ENCODE measurements around the gene NWD2. TPM values are rescaled to one million over a fixed set of nuclear protein-coding genes. Genes with fewer than 3 reads are reported as not detected.

NWD2 gene
- total RNA-seq, 2 donors from 2014 or later: 1.1 to 1.6 TPM

DNA sequence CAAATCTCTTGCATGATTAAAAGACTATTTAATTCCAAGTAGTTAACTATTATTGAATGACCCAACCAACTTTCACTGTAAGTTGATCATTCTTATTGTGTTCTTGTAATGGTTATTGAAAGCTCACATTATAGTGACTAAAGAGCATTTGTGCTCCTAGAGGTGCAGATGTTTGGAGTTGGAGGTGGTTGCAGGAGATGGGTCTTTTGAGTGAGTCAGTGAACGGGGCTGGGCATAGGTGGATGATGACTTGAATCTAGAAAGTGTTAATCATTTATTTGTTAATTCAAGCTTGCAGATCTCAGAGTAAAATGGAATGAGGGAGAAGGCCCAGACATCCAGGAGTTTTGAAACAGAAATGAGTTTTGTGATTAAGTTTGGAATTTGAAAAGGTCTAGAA is 13.7 kb downstream of the NWD2 start:
- no peak for ATAC-seq
- DNase-seq: no peak
- intact Hi-C loops (cut with DNase I): no loop called here

DNA sequence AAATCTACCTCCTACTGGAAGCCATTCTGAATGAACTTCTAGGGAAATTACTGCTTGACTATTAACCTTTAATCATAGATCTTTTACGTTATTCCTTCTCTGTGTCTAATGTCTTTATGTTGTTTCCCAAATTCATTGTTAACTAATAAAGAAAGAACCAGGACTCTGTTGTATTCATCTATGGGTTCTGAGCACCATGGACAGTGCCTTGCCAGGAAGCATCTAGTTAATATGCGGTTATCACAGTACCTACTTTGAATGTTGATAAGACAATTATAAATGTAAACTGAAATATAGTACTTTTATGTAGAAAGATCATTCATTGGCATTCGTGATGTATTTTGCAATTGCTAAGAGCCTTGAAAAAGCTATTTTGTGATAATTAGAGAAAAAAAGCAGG is 23.8 kb downstream of the NWD2 start:
- ATAC-seq: no peak
- intact Hi-C loops (cut with DNase I): no loop called here
- no peak for DNase-seq

DNA sequence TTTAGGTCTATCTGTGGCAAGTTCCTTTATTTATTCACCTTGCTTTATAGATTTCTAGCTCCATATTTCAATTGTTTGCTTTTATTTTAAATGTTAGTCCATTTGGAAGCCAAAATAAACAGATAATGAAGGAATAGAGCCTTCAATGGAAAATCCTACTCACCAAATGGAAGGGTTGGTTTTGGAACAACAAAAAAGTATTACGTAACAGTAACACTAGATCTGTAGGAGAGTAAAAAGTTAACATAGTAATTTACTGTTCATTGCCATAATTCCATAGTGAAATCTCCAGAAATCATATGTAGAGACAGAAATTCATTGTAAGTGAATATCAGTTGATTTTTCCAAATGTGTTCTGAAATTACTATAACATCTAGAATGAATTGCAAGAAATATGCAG is 34.6 kb downstream of the NWD2 start:
- DNase-seq (no peak), ATAC-seq (no peak)
- intact Hi-C loops (cut with DNase I): no loop called here

DNA sequence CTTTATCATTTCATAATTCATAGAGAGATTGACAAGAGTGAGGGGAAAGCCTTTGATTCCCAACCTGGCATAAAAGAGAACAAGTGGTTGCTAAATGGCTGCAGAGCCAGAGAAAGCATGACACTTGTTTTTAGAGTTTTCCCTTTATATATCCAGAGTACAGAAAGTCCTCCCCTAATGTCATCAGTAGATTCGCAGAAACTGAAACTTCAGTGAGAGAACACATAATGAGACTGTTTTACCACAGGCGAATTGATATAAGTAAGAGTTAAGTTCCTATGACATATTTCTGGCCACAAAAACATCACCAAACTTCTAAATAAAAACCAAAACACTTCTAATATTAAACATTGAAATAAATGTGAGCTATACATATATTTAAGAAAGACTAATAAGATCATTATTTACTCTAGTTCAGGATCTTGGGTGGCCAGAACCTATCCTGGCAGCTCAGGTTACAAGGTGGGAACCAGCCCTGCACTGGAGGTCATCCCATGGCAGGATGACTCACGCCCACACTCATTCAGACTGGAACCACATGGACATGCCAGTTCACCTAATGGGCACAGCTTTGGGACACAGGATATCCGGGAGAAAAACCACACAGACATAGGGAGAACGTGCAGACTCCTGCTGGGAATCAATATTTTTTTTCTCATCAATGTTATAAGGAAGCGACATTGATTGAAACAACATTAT is 35.5 kb downstream of the NWD2 start:
- DNase-seq (no peak), ATAC-seq (no peak)
- intact Hi-C loops (cut with DNase I): no loop called here

DNA sequence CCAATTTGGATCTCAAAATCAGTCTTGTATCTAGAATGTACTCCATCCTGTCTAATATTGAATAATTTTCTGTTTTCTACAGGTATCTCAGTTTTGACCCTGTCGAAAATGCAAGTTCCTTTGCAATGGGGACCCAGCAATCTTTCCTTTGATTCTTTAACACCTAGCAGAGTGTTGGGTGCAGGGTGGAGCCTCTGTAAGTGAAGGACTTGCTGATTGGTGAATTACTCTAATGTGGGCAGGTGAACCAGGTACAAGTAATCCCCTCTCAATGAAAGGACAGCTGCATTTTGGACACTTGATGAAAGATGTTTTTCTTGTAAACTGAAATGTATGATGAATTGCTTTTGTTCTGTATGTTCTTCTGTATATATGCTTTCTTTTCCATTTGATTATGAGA is 54.9 kb downstream of the NWD2 start:
- no peak for ATAC-seq

DNA sequence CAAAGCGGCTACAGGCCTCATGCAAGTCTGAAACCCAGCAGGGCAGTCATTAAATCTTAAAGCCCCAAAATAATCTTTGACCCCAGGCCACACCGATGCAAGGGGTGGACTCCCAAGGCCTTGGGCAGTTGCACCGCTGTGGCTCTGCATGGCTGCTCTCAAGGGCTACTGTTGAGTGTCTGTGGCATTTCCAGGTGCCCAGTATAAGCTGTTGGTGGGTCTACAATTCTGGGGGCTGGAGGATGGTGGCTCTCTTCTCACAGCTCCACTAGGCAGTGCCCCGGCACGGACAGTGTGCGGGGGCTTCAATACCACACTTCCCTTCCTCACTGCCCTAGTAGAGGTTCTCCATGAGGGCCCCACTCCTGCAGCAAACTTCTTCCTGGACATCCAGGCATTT is 60.1 kb downstream of the NWD2 start:
- intact Hi-C loops (cut with DNase I): no loop called here
- no peak for ATAC-seq

More for the DNA sequence above, 54.9 kb downstream of the NWD2 start:
- intact Hi-C loops (cut with DNase I): no loop called here
- no peak for DNase-seq

DNA sequence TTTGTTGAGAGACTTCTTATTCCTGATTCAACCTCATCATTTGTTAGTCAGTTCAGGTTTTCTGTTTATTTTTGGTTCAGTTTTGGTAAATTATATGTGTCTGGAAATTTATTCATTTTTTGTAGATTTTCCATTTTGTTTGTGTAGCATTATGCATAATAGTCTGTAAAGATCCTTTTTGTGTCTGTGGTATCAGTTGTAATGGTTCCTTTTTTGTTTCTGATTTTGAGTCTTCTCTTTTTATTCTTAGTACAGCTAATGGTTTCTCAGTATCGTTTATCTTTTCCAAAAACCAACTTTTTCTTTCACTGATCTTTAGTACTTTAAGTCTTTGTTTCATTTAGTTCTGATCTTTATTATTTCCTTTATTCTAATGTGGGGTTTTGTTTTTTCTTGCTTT is 61.4 kb downstream of the NWD2 start:
- DNase-seq (no peak), ATAC-seq (no peak)
- intact Hi-C loops (cut with DNase I): no loop called here

More for the DNA sequence above, 60.1 kb downstream of the NWD2 start:
- DNase-seq: no peak

DNA sequence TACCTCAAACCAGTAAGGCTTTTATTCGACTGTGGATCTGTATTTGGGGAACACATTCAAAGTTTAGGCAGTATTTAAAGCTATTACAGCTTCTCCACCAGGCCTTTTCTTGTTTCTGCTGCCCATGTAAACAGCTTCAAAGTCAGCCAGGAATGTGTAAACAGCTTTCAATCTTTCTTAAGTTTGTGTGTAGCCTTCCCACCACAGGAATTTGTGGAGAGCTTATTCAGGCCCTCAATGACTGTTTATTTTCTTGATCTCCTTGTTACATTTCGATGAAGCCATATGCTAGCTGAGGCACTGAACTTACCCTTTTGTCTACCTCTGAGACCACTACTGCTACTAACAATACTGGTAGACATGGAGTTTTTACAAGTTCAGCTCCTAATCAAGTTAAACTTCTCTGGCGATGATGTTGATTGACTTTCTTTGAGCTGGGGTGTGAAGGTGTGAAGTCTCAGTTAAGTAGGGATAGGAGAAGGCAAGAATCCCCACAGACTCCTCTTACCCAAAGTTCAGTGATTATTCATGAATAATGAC is 72.6 kb downstream of the NWD2 start:
- no peak for DNase-seq
- intact Hi-C loops (cut with DNase I): no loop called here
- no peak for ATAC-seq

DNA sequence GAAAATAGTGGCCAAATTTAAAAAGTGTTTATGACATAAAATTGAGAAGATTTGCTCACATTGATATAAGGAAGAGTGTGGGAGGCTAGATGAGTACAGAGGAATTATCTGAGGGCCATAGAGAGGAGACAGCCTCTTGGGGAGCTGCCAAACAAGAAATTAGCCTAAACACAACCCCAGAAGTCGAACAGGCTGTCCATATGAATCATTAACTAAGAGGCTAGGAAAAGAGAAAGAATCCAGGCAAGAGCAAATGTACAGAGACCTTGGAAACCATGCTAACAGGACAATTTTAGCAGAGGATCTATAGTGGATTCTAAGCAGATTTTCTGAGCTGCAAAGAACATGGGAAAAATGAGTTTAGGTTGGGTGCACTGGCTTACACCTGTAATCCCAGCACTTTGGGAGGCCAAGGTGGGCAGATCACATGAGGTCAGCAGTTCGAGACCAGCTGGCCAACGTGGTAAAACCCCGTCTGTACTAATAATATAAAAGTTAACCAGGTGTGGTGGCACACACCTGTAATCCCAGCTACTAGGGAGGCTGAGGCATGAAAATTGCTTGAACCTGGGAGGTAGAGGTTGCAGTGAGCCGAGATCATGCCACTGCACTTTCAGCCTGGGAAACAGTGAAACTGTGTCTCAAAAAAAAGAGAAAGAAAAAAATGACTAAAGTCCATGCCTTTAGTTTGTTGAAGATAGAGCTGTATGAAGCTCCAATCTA is 76.1 kb downstream of the NWD2 start:
- intact Hi-C loops (cut with DNase I): no loop called here

DNA sequence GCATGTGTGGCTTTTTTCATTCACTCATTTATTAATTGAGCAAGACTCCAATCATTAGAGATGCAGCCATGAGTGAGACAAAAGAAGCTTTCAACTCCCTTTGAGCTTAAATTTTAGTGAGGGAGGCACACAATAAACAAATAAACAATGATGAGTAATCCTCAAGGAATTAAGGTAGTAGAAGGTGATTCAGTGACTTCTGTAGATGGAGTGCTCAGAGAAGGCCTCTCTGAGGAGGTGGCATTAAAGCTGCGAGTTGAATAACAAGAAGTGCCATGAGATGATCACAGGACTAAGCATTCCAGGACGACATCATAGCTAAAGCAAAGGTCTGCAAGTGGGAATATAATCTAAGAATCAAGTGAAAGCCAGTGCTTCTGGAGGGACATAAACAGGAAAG is 77.6 kb downstream of the NWD2 start:
- intact Hi-C loops (cut with DNase I): no loop called here
- ATAC-seq (no peak), DNase-seq (no peak)

More for the DNA sequence above, 76.1 kb downstream of the NWD2 start:
- ATAC-seq (no peak), DNase-seq (no peak)

DNA sequence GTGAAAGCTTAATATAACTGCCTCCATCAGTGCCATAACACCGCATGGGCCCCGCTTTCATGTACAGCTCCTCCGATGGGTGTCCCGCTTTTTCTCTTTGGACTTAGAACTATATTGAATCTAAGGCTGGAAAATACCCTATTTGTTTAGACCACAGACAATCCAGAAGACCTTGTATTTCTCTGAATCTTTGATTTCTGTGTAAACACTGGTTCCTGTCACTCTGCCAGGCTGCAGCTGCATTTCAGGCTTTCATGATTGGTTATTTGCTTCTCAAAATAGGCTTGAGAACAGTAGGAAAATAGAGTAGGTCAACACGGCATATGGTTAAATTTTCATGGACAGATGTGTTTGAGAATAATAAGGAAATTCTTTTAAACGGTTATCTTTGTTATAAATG is 80.0 kb downstream of the NWD2 start:
- DNase-seq: no peak
- ATAC-seq: no peak
- intact Hi-C loops (cut with DNase I): no loop called here

DNA sequence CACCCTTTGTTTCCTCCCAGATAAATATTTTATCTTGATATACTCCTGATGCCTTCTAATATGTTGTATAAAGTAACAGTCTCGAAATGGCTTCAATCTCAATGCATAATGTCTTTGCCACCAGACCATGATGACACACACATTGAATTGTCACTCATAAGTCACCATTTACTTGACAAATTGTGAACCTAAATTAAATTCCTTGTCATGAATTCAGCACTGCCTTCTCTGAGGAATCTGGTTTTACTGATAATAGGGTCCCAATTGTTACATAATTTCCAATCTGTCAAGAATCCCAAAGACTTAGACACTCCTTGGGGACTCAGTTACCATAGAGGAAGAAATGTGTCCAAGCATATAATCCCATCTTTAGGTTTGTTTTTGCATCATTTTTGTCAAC is 82.3 kb downstream of the NWD2 start:
- DNase-seq (no peak), ATAC-seq (no peak)
- intact Hi-C loops (cut with DNase I): no loop called here

DNA sequence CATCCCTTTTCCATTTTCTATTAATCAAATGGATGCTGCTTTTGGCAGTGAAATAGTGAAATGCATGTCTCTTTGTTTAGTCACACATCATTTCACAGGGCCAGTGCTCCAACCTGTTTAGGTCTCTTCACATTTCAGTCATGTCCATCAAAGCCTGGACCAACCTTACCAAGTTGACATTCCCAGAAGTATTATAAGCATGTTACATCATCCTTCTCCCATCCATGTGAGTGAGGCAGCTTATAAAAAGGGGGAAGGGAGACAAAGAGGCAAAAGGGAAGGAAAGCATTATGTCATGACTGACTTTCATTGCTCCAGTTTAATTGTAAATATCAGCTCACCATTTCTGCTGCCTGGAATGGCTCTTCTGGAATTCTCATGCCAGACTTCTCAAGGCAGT is 94.4 kb downstream of the NWD2 start:
- intact Hi-C loops (cut with DNase I): no loop called here
- ATAC-seq (no peak), DNase-seq (no peak)

DNA sequence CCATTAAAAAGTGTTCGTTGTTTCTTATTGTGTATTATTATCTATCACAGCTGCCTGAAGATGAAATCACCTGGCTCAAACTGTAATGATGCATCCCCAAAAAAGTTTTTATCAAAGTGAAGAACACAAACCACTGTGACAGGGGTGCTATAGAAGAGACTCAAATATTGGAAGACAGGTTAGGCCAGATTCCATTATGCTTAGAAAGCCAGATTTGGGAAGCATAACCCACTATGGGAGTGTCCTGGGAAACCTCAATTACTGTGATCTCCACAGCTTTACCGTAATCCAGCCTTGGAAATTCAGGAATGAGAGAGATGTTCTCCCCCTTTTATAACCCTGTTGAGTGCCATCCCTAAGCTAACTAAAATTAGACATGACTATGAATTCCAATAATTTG is 114.2 kb downstream of the NWD2 start:
- no peak for DNase-seq
- intact Hi-C loops (cut with DNase I): no loop called here
- ATAC-seq: no peak

DNA sequence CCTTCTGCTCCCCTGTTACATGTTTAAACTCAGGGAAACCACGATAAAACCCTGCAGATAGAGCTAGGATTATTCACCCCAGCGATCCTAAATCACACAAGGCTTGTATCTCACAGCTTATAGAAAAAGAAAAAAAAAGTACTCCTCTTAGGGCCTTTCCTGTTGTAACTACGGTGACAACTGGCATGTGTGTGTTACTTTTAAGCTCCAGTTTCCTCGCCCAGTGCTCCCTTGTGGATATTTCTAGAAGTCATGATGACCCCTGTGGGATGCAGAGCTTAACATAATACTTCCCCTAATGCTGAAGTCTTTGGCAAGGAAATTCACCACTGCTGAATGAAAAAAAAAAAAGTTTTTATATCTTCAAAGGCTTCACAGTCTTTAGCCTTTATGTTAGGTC is 114.7 kb downstream of the NWD2 start:
- DNase-seq (no peak), ATAC-seq (no peak)
- intact Hi-C loops (cut with DNase I): no loop called here

DNA sequence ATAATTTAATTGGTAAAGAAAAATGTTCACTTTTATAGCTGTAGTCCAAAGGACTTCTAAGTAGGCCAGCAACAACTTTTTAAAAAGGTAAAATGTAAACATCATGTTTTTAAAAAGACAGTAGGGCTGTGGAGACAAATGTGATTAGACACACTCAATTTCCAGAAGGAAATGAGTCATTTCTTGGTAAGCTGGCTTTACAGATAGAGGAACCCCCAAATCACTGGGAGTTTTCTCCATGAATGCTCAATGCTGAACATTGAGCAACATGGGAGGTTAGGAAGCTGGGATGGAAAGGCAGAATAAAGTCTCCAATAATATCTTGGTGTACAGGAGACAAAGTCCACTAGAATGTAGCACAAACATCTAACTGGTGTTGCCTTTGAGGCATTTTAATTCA is 121.3 kb downstream of the NWD2 start:
- DNase-seq: no peak
- ATAC-seq: no peak
- intact Hi-C loops (cut with DNase I): no loop called here

DNA sequence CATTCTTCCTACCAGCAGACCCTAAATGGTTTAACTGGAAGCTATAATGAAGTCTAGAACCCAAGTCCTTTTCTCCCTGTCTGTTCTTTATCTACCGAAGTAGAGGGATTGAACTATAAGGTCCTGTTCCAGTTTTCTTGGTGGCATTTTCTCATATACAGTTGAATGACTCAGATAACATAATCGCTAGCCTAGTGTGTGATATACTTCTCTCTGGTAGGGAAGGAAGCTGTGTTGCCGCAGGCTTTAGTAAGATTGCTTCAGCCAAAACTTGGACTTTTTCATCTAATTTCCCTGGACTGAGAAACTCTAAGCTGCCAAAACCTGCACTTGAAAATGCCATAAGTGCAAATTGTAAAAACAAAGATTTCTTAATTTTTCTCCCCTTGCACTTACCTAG is 123.4 kb downstream of the NWD2 start:
- intact Hi-C loops (cut with DNase I): no loop called here

DNA sequence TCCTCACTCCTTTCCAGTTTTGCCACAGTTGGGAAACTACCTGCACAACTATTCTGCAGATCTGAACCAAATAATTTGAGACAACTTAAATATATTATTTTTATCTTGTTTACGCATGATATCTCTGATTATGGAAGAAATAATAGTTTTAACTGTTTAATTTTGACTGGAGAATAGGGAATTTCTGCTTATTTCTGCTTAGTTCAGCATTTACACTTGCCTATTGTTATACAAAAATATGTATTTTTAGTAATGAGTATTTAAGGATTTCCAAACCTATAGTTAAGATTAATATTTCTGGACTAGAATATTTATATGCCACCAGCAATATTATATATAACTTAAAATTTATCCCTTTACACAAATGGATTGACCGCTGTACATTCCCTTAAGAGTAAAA is 125.5 kb downstream of the NWD2 start:
- no peak for DNase-seq
- no peak for ATAC-seq
- intact Hi-C loops (cut with DNase I): no loop called here

More for the DNA sequence above, 123.4 kb downstream of the NWD2 start:
- no peak for DNase-seq
- no peak for ATAC-seq

DNA sequence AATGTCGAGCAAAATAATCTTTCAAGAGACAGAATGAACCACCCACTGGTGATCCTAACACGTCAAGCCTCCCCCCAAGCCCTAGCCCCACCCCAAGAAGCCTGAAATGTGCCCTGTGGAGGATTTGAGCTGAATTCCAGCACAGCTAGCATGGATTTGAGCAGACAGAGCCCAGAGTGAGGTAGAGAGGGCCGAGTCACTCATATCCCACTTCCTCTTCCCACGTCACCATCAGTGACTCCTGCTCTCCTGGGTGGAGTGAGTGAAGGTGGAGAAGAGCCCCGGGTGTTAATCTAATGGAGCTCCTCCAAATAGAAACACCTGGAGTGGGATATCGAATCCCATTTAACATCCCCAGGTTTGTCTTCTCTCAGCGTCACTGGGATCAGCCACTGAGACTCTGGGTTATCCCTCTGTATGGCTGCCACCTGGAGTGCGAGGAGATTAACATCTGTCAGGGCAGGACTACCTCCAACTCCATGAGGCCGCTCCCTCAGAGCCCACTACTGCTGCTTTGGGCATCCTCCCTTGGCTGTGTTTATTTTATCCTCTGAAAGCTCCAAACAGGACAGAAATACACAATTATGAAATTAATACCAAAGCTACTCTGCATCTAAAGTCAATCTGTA is 136.6 kb downstream of the NWD2 start:
- no peak for DNase-seq
- no peak for ATAC-seq
- intact Hi-C loops (cut with DNase I): loop anchor here in 1 of 2 donors (10.0 kb wide), 1 partner anchor 1026 kb away; no protein-coding TSS in a partner anchor

DNA sequence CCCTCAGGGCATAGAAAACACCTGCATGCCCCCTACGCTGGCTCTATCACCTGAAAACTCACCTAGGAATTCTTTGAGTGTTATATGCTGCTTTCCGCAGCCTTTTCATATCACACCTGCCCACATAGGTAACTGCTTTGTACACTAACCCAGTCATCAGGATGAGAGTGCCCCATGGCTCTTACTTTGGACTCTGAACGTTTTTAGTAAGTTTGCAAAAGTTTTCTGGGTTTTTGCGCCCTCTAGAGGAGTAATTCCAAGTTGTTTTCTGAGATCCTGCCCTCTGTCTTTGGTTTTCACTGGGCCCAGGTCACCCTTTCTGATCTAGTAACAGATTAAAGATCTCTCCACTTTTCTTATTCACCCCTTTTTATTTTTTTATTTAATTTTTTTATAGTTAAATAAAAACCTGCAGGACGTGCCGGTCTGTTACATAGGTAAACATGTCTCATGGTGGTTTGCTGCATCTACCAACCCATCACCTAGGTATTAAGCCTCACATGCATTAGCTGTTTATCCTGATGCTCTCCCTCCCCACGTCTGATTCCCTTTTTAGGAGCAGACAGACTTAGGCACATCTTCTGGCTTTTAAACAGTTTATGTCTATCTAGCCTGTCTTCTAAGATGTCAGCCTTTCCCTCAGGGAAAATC is 139.2 kb downstream of the NWD2 start:
- intact Hi-C loops (cut with DNase I): loop anchor here in 1 of 2 donors (10.0 kb wide), 1 partner anchor 1029 kb away; no protein-coding TSS in a partner anchor
- ATAC-seq (no peak), DNase-seq (no peak)
